Measurements from ENCODE around the gene NIT1.

The NIT1 gene

GRCh38 chr1:161091796-161092507 is 26.0 kb upstream of the NIT1 start:
- DNase-seq, result no peak
- Mint-ChIP-seq H3K9me3 (no peaks in the 10 kb centered on the region), H3K36me3 (ENCODE audit: low read depth) (no peaks in the 10 kb centered on the region), H3K27me3 (no peaks in the 10 kb centered on the region), H3K4me1 (peaks cover 62% of the 10 kb centered on the region), H3K4me3 (no peak overlapping the region), H3K27ac (peak overlapping the region; percentile 47)
- ATAC-seq, result peak; percentile 1

GRCh38 chr1:161092621-161093028 is 25.3 kb upstream of the NIT1 start:
- H3K4me1 Mint-ChIP-seq, result peaks cover 69% of the 10 kb centered on the region
- DNase-seq, result peak; percentile 45
- H3K9me3 Mint-ChIP-seq, result no peaks in the 10 kb centered on the region
- ATAC-seq, result peak; percentile 95
- H3K27me3 Mint-ChIP-seq, result no peaks in the 10 kb centered on the region
- no peaks in the 10 kb centered on the region for H3K36me3 Mint-ChIP-seq (ENCODE audit: low read depth)
- H3K4me3 Mint-ChIP-seq, result no peak overlapping the region
- H3K27ac Mint-ChIP-seq, result peak overlapping the region; percentile 47

DNA sequence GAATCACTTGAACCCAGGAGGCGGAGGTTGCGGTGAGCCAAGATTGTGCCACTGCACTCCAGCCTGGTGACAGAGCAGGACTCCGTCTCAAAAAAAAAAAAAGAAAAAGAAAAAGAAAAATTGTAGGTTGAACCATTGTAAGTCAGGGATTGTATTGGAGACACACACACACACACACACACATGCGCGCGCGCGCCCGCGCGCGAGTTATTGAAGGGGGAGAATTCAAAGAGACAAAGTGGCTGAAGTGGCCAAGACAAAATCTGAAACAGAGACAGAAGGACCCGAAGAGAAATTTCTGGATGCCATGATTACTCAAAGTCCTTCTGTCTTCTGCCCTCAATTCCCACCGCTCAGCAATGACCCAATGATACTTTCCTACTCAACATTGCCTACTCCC is 23.4 kb upstream of the NIT1 start:
- Mint-ChIP-seq H3K27ac (no peak overlapping the region), H3K4me1 (peaks cover 81% of the 10 kb centered on the region), H3K4me3 (no peak overlapping the region), H3K27me3 (no peaks in the 10 kb centered on the region), H3K9me3 (no peaks in the 10 kb centered on the region), H3K36me3 (ENCODE audit: low read depth) (no peaks in the 10 kb centered on the region)
- DNase-seq, result no peak
- ATAC-seq, result no peak

GRCh38 chr1:161095230-161095629 is 22.7 kb upstream of the NIT1 start:
- Mint-ChIP-seq H3K27me3 (no peaks in the 10 kb centered on the region), H3K36me3 (ENCODE audit: low read depth) (peaks cover 7% of the 10 kb centered on the region), H3K4me1 (peaks cover 83% of the 10 kb centered on the region), H3K27ac (peak overlapping the region; percentile 13), H3K4me3 (no peak overlapping the region), H3K9me3 (no peaks in the 10 kb centered on the region)
- DNase-seq, result no peak
- ATAC-seq, result no peak

DNA sequence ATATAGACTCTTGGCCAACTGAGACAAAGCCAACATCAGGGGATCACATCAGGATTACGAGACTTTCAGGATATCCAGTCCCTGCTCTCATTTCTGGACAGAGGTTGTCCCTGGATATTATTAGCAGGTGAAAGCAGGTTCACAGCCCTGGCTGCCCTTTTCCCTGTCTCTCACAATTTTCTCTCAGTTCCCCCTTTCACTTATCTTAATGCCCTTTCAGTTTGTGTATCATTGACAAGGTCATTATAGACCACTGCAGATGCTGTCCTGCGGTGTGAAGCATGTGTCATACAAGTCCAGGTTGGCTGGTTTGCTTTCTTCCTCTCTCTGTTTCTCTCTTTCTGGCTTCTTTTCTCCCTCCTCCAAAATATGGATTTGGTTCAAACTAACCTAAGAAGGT is 21.9 kb upstream of the NIT1 start:
- Mint-ChIP-seq H3K36me3 (ENCODE audit: low read depth) (peaks cover 7% of the 10 kb centered on the region), H3K27me3 (no peaks in the 10 kb centered on the region), H3K27ac (no peak overlapping the region), H3K9me3 (no peaks in the 10 kb centered on the region), H3K4me3 (no peak overlapping the region), H3K4me1 (peaks cover 81% of the 10 kb centered on the region)
- DNase-seq (no peak), ATAC-seq (no peak)

DNA sequence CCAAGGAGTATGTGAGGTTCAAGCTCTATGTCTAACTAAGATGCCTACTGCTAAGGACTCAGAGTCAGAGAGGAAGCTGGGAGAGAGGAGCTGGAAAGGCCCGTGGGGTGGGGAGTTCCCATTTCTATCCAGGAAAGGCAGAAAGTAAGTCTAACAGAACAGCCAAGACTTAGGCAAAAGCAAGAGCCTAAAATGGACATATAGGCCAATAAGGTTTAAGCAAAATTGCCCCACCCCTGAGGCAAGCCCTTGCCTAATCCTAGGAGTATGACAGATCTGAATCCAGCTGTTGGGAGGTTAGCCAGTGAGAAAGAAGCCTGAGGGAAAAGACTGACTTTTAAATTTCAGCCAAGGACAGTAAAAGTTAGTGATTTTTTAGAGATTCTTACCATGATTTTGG is 21.4 kb upstream of the NIT1 start:
- no peak overlapping the region for H3K4me3 Mint-ChIP-seq
- H3K27me3 Mint-ChIP-seq, result no peaks in the 10 kb centered on the region
- ATAC-seq (no peak), DNase-seq (no peak)
- H3K36me3 Mint-ChIP-seq (ENCODE audit: low read depth), result peaks cover 10% of the 10 kb centered on the region
- H3K27ac Mint-ChIP-seq, result no peak overlapping the region
- H3K9me3 Mint-ChIP-seq, result no peaks in the 10 kb centered on the region
- H3K4me1 Mint-ChIP-seq, result peaks cover 79% of the 10 kb centered on the region

DNA sequence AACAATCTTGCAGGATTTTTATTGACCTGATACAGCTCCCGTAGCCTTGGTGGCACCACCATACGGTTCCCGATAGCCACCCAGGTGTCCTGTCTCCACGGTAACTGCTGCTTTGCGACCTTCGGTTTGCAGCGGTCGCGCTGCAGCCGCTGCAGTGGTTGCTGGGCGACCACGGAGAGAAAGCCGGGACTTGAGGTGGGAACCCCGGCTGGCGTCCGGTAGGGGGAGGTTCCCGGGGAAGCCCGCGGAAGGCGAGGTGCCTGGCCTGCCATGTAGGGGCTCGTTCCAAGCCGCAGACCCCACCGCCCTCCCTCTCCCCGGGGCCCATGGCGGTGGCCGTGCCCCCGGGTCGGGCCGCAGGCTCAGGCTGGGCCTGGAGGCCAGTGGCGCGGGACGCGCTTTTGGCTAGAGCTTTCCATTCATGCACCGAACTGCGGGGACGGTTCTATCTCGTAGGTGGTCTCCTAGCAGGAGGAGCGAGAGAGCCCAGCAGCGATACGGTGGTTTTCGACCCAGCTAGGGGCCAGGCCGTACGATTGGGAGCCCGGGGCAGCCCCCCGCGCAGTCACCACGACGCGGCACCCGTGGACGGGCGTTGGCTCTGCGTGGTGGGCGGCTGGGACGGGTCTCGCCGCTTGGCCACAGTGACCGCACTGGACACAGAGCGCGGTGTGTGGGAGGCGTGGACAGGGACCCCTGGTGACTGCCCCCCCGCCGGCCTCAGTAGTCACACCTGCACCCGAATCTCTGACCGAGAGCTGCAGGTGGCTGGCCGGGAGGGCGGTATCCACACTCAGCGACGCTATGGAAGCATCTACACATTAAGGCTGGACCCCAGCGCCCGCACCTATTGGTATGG is 19.5 kb upstream of the NIT1 start, which contains the start of gene KLHDC9:
TSS of gene KLHDC9 (plus strand) at position 152 of the 859 bp plus-strand sequence. CDS start at position 327, 175 bp downstream.
- DNase-seq (peak; percentile 76), ATAC-seq (peak; percentile 71)
- peaks cover 60% of the 10 kb centered on the region for H3K4me1 Mint-ChIP-seq
- no peaks in the 10 kb centered on the region for H3K27me3 Mint-ChIP-seq
- H3K27ac Mint-ChIP-seq, result peak within 1 kb of the TSS; percentile 83
- H3K4me3 Mint-ChIP-seq, result peak within 1 kb of the TSS; percentile 78
- peaks cover 16% of the 10 kb centered on the region for H3K36me3 Mint-ChIP-seq (ENCODE audit: low read depth)
- H3K9me3 Mint-ChIP-seq, result no peaks in the 10 kb centered on the region

DNA sequence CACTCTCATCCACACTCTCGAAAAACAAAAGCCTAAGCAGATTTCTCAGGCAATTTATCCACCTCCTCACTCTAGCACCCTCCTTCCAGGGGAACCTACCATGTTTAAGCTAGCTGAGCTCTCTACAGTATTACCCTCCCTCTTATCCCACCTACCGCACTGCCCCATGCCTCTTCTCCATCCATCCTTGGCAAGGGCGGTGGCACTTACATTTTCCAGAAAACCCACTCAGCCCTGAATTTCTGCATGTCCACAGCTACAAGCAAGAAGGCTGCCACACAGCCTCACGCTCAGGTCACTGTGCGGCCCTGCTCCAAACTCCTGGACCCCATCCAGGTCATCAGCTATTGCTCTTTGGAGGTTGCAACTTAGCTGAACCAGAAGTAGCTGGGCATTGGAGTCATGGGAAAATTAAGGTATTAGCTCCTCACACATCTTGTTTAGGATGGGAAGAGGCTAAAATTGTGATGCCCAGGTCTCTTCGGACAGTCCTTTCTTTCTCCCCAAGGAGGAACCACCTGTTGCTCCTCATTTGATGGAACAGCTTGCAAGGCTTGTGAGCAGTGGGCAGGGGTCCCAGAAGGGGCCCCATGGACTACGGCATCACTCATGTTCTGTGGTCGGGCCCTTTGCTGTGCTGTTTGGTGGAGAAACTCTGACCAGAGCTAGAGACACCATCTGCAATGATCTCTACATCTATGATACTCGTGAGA is 18.7 kb upstream of the NIT1 start:
- peaks cover 58% of the 10 kb centered on the region for H3K4me1 Mint-ChIP-seq
- H3K27me3 Mint-ChIP-seq, result no peaks in the 10 kb centered on the region
- H3K4me3 Mint-ChIP-seq, result peak overlapping the region; percentile 55
- H3K9me3 Mint-ChIP-seq, result no peaks in the 10 kb centered on the region
- DNase-seq (no peak), ATAC-seq (no peak)
- peaks cover 16% of the 10 kb centered on the region for H3K36me3 Mint-ChIP-seq (ENCODE audit: low read depth)
- H3K27ac Mint-ChIP-seq, result peak overlapping the region; percentile 5

- ATAC-seq (no peak), DNase-seq (no peak)
- Mint-ChIP-seq H3K4me3 (no peak overlapping the region), H3K27ac (no peak overlapping the region), H3K9me3 (no peaks in the 10 kb centered on the region), H3K27me3 (no peaks in the 10 kb centered on the region), H3K4me1 (peaks cover 60% of the 10 kb centered on the region), H3K36me3 (ENCODE audit: low read depth) (peaks cover 19% of the 10 kb centered on the region)
These were observed 17.3 kb upstream of the NIT1 start for GRCh38 chr1:161100556-161100955.

DNA sequence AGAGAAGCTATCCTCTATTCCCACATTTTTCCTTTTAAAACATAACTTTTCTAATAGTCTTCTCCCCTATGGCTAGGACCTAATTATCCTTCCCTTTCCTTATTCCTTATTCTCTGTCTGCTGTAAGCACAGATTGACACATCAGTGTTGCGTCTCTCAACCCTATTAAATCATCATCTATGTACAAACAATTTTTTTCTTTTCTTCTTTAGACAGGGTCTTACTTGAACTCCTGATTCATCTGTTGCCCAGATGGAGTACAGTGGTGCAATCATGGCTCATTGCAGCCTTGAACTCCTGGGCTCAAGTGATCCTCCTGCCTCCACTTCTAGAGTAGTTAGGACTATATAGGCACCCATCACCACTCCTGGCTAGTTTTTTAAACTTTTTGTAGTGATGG is 11.5 kb upstream of the NIT1 start:
- Mint-ChIP-seq H3K27me3 (no peaks in the 10 kb centered on the region), H3K4me3 (no peak overlapping the region), H3K4me1 (peaks cover 24% of the 10 kb centered on the region), H3K36me3 (ENCODE audit: low read depth) (peaks cover 26% of the 10 kb centered on the region), H3K27ac (no peak overlapping the region), H3K9me3 (no peaks in the 10 kb centered on the region)
- no peak for DNase-seq
- ATAC-seq, result no peak

- Mint-ChIP-seq H3K27ac (no peak overlapping the region), H3K27me3 (no peaks in the 10 kb centered on the region), H3K4me1 (peaks cover 51% of the 10 kb centered on the region), H3K36me3 (ENCODE audit: low read depth) (peaks cover 39% of the 10 kb centered on the region), H3K4me3 (no peak overlapping the region), H3K9me3 (no peaks in the 10 kb centered on the region)
- DNase-seq (no peak), ATAC-seq (no peak)
These were observed 6.8 kb upstream of the NIT1 start for GRCh38 chr1:161111117-161111516.

DNA sequence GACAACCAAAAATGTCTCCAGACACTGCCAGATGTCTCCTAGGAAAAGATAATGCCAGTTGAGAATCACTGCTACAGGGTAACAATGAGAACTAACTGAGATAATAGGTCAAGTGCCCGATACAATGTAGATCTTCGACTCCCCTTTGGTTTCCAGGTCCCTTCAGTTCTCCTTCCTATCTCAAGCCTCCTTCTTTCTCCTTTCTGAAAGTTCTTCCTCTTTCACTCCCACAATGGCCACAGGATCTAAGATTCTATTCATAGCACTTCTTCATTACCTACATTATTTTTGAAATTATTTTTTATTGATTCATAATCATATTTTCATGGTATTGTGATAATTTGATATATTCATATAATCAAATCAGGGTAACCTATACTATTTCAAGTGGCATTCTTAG is 6.4 kb upstream of the NIT1 start:
- ATAC-seq, result no peak
- Mint-ChIP-seq H3K9me3 (no peaks in the 10 kb centered on the region), H3K4me1 (peaks cover 52% of the 10 kb centered on the region), H3K27me3 (no peaks in the 10 kb centered on the region), H3K4me3 (no peak overlapping the region), H3K36me3 (ENCODE audit: low read depth) (peaks cover 39% of the 10 kb centered on the region), H3K27ac (no peak overlapping the region)
- no peak for DNase-seq

- Mint-ChIP-seq H3K4me1 (peaks cover 63% of the 10 kb centered on the region), H3K27me3 (no peaks in the 10 kb centered on the region)
- no peak for ATAC-seq
These were observed 4.0 kb upstream of the NIT1 start for GRCh38 chr1:161113915-161114314.

DNA sequence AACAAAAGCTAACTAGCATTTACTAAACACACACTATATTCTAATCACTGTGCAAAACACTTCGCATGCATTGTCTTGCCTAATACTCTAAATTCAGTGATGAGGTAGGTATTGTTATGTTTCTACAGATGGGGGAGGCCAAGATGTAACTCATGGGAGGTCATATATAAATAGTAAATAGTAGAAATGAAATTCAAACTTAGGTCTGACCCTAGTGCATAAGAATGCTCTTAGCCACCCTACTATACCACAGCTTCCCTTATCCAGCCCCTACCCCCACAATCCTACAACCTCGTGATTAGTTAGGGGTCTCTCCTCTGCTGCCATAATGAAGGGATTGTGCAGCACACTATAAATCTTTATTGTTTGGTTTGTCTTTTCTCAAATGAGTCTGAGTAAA is 3.3 kb upstream of the NIT1 start:
- Mint-ChIP-seq H3K36me3 (ENCODE audit: low read depth) (peaks cover 37% of the 10 kb centered on the region), H3K27ac (peak overlapping the region; percentile 48)

More at GRCh38 chr1:161113915-161114314, 4.0 kb upstream of the NIT1 start:
- no peak for DNase-seq
- Mint-ChIP-seq H3K36me3 (ENCODE audit: low read depth) (peaks cover 39% of the 10 kb centered on the region), H3K27ac (peak overlapping the region; percentile 48), H3K9me3 (no peaks in the 10 kb centered on the region), H3K4me3 (peak overlapping the region; percentile 1)

More for the DNA sequence above, 3.3 kb upstream of the NIT1 start:
- DNase-seq (no peak), ATAC-seq (no peak)
- Mint-ChIP-seq H3K27me3 (no peaks in the 10 kb centered on the region), H3K4me1 (peaks cover 69% of the 10 kb centered on the region), H3K4me3 (peak overlapping the region; percentile 1), H3K9me3 (no peaks in the 10 kb centered on the region)

Measured in activated naive CD8-positive, alpha-beta T cell treated with anti-CD3 and anti-CD28 coated beads, Interleukin-2, amount 50 U/mL, for 24 hours (primary cell).